Measurements from ENCODE around the gene MT1F.
"Not testable (repeated sequence)": the region's sequence is repeated elsewhere in the genome, so short reads cannot be mapped to it uniquely, and the experiment has no call there.

The MT1F gene

GRCh38 chr16:56645838-56646237 lies 11.9 kb upstream of the MT1F start:
- DNase-seq = no peak

- no peak for DNase-seq
Measured at GRCh38 chr16:56647641-56648431, 9.9 kb upstream of the MT1F start.

- no peak for DNase-seq
Measured at GRCh38 chr16:56649271-56649670, 8.5 kb upstream of the MT1F start.

GRCh38 chr16:56649820-56650219 lies 7.9 kb upstream of the MT1F start:
- no peak for DNase-seq

DNA sequence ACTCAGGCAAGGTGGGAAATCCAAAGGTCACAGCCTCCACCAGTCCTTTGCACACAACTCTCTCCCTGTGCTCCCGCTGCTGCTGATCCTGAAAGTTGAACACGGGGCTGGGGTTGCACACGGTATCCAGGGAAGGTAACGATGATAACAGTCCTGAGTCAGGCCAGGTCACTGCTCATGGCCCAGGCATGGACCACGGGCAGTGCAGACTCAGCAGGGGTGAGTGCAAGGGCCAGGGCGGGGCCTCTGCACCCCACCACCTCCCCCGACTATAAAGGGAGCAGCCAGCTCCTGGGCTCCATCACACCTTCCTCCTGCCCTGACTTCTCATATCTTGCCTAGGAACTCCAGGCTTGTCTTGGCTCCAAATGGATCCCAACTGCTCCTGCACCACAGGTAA lies 6.2 kb upstream of the MT1F start, which contains the start of gene MT1B:
Gene MT1B, plus strand, starts transcription at position 301 of the 400 bp plus-strand sequence. Its CDS starts 68 bp downstream, at position 369.
- DNase-seq = no peak

DNA sequence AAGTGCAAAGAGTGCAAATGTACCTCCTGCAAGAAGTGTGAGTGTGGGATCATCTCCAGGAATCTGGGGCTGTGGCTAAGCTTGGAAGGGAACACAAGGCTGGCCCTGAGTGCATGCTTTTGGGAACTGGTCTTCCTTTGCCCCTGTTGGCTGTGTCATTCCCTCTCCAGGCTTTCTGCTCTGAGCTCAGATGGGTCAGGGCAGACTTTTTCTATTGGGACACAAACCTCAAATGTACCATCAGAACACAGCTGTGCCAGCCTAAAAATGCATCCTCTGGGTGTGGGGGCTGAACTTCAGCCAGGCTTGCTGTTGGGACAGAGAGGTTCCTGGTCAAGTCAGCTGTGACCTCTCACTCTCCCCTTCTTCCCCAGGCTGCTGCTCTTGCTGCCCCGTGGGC lies 5.2 kb upstream of the MT1F start:
- no peak for DNase-seq

DNA sequence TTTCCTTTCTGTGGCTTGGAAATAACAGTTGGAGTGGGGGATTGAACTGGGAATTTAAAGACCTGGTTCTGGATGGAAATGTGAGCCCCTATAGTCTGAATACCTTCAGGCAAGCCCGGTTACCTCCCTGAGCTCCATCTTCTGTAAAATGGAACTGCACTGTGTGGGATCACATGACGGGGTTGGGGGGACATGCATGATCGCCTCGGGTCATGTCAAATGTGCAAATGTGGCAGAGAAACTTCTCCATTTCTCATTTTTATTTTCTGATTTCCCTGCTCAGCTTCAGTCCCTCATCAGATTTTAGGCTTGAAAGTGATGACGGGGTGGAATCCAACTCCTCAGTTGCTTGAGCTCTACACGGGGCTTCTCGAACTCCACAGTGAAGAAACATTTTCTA lies 4.5 kb upstream of the MT1F start:
- no peak for DNase-seq

DNA sequence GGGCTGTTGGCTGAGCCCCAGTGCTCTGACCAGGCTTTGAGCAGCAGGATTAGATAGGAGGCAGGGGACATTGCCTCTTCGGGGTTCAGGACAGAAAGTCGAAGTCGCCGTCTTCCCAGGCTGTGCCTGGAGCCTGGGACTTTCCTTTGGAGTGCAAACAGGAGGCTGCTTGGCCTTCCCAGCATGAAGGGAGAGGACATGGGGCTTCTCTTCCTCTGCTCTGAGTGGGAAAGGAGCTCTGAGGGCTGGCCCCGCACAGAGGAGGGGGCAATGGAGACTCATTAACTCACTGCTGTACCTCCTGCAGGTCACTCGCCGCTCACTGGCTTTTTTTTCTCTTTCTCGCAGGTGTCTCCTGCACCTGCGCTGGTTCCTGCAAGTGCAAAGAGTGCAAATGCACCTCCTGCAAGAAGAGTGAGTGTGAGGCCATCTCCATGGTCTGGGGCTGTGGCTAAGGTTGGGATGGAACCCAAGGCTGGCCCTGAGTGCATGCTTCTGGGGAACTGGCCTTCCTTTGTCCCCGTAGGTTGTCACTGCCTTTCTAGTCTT lies 642 bp downstream of the MT1F start:
- no peak for DNase-seq

GRCh38 chr16:56662357-56663354 lies 4.9 kb downstream of the MT1F start:
- no peak for DNase-seq

DNA sequence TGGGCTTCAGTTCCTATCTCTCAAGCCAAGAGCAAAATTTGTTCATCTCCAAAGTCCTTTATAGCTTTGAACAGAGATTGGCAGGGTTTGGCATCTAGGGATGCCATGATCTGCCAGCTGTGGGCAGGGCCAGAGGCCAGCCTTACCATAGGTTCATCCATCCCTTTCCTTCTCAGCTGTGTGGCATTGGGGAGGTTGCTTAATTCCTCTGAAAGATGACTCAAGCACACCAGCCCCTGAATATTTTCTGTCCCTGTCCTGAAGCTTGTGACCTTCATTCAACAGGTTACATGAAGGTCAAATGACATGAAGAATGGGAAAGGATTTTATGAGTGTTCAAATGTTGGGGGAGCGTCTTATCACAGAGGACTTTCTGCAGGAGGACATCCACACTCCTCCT lies 6.7 kb downstream of the MT1F start:
- DNase-seq = no peak

- DNase-seq = not testable (repeated sequence)
Measured at GRCh38 chr16:56665286-56666261, 7.8 kb downstream of the MT1F start.

DNA sequence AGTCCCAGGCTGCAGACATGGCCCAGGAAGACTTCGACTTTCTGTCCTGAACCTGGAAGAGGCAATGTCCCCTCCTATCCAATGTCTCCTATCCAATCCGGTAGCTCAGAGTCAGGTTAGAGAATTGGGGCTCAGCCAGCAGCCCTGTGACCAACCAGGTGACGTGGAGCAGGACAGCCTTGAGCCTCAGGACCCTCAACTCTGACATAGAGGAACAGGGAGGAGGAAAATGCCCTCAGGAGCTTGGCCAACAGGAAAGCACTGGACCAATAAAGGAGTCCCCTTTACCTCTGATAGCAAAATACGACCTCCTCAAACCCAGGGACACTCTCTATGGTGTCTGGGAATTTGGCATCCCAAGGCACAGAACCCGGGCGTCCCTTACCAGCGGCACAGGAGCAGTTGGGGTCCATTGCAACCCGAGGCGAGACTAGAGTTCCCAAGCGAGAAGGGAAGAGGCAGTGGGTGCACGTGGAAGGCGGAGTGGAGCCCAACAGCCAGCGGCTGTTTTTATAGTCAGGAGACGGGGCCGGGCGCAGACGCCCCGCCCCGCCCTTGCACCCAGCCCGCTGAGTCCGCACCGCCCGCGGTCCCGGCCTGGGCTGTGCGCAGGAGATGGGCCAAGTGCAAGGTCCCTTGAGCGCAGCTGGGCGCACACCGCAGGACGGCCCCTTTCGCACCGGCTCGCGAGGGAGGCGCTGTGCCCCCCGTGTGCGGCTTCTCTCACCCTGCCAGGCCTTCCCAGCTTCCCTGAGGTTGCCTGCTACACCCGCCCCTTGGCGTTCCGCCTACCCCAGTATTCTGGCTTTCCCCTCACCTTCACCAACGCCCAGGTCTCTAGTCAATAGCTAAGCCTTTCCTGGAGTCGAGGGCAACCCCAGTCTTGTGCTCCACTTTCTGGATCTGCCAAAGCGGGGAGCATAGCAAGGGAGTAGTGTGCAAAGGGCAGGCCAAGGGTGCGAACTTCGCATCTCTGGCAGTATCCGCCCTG lies 10.1 kb downstream of the MT1F start, which contains the start of gene MT1G:
Gene MT1G, minus strand, starts transcription at position 485 of the 991 bp plus-strand sequence. Its CDS starts 72 bp downstream, at position 413.
- peak; percentile 79 for DNase-seq

DNA sequence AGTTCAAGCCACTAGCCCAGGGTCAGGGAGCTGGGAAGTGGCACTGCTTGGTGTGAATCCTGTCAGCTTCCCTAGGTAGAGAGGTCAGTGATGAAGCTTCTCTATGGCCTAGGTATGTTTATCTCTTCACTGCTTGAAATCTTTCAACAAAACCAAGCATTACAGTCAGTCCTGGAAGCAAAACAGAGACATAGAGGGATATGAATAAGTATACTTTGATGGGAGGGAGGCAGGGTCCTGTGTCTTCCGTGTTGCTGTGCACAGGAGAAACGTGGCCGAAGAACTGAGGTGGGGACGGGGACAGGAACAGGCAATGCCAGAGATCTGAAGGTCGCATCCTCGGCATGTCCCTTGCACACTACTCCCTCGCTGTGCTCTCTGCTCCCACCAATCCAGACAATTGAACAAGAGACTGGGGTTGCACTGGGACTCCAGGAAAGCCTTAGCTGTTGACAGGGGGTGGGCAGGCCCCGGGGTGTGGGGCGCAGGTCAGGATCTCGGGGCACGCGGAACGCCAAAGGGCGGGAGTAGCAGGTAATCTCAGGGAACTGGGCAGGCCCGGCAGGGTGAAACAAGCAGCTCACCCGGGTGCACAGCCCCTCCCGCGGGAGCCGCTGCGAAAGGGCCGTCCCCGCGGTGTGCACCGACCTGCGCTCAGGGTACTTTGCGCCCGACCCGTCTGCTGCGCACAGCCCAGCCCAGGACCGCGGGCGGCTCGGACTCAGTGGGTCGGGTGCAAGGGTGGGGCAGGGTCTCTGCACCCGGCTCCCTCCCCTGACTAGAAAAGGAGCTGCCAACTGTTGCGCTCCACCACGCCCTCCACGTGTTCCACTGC lies 11.5 kb downstream of the MT1F start, which contains the start of gene MT1H:
Gene MT1H, plus strand, starts transcription at position 810 of the 835 bp plus-strand sequence. CDS start 71 bp downstream, outside the sequence.
- DNase-seq = no peak

GRCh38 chr16:56669840-56670619 lies 12.3 kb downstream of the MT1F start:
- DNase-seq = peak; percentile 56

DNA sequence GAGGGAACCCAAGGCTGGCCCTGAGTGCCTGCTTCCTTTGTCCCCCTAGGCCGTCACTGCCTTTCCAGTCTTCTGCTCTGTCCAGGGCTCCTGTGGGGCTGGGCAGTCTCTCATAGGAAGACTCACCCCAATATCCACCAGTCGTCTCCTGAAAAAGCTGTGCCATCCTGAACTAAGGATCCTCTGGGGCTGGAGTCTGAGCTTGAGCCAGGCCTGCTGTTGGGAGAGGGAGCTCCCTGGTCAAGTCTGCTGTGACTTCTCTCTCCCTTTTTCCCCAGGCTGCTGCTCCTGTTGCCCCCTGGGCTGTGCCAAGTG lies 12.8 kb downstream of the MT1F start:
- no peak for DNase-seq

DNA sequence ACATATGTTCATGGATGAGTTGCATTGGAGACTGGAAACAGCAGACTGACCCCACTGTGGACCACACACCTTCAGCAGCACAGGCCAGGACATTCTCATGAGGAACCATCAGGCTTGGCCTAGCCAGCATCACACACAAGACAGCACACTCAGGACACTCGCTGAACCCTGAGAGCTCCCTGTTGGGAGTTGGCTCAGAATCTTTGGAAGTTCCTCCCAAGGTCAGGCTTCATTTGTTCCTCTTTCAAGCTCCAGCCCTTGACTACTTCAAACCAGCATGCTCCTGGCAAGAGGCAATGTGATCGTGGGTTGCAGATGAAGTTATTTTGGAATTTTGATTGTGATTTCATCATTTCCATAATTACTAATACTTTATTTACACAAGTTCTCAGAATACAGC lies 13.9 kb downstream of the MT1F start:
- DNase-seq = peak; percentile 63

DNA sequence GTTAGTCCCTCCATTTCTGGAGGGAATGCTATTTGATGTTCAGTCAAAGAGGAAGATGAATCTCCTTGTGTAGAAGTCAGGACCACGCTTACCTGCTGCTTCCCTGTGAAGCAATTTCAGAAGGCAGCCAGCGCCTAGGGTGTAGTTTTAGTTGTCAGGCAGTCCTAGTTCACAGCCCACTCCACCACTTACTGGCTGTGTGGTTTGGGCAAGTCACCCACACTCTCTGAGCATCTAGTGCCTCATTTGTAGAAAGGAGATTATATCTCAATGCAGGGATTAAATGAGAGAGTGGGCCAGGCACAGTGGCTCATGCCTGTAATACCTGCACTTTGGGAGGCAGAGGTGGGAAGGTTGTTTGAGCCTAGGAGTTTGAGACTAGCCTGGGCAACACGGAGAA lies 14.4 kb downstream of the MT1F start:
- not testable (repeated sequence) for DNase-seq

DNA sequence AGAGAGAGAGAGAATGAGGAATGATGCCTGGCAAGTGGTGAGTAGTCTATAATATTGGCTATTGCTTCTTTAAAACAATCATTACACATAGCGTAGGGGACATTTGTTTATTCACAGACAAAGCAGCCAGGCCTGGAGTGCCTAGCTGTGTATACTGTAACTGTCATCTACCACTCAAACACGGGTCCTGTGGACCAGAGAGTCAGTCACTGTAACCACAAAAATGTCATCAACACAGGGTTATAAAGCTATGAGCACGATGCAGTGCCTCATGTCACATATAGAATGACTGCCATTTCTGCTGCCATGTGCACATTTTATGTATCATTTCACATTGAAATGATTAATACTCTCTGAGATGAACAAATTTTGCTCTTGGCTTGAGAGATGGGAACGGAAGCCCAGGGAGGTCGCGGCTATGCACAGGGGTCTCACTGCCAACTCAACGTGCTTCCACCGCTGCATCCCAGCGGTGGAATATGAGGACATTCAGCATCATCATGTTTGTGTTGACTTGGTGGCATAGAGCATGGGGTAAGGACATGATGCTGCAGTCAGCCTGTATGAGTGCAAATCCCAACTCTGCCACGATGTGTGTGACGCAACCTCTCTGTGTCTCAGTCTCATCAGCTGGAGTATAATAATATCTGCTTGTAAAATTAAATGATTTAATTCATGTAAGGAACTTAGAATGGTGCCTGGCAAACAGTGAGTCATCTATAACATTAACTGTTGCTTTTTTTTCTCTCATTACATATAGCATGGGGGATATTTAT lies 15.2 kb downstream of the MT1F start:
- no peak for DNase-seq

Data from inflammatory macrophage treated with lipopolysaccharide for 4 hours (primary cell).